HG03280 (cell line): Measurements from ENCODE around the gene PSAPL1.

Source experiments
- ATAC-seq: cut with Tn5 transposase; IDR thresholded peaks from one replicate; pipeline ENCODE4 v1.9.1; 2021; ENCODE audit warnings: mild to moderate bottlenecking, moderate library complexity; ENCODE audit not compliant: unreplicated experiment

PSAPL1 gene

DNA sequence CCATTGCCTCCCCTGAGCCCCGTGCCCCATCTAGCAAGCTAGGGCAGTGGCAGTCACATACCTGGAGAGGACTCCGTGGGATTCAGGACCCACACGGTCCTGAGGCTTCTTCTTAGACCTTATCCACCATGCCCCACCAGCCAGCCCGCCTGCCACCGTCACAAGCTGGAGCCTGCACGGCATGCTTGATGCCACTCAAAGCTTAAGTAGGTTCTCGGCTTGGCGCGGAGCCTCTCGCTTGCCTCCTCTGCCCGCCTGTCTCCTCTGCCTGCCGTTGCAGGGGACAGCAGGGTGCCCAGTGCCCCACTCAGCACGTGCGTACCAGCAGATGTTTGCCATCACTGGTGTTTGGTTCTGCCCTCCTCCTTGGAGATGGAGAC, 14.1 kb downstream of the PSAPL1 start:
- no peak for ATAC-seq

DNA sequence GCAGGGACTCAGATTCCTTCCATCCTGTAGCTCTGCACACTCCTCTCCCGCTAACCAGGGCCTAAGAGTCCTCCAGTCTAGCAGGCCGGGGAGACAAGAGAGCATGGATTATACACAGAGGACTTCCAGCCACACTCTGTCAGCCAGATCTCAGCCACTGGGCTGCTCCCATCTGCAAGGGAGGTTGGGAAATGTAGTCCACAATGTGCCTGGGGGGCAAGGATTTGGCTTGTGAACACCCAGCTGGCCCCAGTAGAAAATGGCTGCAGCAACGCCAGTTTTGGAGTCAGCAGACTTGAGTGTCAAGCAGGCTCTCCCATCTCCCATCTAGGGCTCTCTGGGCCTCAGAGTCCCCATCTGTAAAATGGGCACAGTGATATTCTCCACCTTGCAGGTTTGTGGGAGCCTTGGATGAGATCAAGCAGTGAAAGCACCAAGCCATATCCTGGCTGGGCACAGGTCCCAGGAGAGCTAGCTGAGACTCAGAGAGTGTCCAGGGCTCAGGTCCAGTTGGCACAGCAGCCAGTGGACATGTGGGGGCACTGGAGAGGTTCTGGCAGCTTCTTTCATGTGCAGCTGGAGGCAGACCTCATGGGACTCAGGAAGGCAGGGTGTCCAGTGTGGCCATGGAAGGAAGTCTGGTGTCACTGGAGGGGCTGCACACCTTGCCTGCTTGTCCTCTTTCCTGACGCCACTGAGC, 14.6 kb downstream of the PSAPL1 start:
- no peak for ATAC-seq

DNA sequence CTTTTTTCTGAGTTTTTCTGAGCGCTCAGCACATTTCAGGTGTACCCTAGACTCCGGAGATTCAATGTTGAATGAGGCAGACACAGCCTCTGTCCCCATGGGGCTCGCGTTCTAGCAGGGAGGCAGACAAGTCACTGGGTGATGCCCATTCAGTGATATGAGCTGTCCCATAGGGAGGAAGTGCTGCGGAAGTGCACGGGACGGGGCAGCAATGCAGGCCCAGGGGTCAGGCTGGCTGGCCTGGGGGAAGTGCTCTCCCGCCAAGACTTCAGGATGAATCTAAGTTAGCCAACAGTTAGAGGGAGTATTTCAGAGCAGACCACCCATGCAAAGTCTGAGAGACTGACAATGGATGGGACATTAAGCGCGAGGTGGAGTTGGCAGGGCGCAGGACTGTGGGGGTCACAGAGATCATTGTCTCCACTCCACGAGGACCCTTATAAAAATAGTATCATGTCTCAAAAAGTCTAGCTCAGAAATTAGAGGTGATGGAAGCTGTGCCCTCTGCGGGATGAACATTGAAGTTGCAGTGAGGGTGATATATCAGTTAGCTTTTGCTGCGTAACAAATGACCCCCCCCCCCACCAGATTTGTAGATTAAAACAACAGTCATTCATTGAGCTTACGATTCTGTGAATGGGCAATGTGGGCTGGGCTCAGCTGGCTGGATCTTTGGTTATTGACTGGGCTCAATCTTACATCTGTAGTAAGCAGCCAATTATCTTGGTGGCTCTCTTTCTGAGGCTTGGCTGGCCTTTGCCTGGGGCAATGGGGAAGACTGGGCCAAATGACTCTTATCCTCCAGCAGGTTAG, 16.4 kb downstream of the PSAPL1 start:
- ATAC-seq: no peak

DNA sequence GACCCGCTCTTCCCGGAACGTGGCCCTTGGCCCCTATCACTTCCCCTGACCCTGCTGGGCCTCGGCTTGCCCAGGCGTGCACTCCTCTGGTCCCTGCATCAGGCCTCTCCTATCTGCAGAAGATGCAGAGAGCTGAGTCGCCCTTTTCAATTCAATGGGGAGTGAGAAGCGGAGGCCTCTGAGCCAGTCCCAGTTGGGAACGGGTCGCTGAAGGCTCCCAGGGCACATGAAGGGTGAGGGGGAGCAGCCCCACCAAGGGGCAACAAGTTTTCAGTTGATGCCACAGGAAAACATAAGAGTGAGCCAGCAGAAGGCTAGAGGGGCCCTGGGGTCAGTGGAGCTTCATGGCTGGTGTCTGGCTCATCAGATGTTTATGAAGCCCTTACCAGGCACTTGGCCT, 17.1 kb downstream of the PSAPL1 start:
- ATAC-seq: no peak

DNA sequence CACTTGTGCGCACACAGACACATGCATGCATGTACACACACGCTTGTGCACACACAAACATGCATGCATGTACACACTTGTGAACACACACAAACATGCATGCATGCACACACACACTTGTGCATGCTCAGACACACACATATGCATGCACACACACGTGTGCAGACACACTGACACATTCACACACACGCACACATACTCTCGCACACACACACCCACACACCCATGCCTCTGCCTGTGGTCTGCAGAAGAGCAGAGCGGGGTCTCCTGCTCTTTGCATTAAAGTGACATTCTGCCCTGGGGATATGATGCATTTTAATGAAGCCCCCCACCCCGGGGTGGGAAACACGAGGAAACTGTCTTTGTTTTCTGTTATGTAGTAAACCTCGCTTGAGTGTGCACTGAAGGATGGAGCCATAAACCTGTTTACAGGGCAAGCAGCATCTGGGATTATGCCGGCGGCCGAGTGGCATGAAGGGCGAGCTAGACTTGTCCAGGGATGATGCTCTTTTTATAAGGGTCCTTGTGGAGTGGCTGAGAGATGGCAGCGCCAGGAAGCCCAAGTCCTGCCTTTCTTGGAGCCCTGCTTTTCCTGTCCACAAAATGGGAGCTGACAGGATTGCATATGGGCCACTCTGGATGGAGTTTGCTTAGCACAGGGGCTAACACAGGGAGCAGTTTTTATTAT, 17.8 kb downstream of the PSAPL1 start:
- ATAC-seq: no peak

DNA sequence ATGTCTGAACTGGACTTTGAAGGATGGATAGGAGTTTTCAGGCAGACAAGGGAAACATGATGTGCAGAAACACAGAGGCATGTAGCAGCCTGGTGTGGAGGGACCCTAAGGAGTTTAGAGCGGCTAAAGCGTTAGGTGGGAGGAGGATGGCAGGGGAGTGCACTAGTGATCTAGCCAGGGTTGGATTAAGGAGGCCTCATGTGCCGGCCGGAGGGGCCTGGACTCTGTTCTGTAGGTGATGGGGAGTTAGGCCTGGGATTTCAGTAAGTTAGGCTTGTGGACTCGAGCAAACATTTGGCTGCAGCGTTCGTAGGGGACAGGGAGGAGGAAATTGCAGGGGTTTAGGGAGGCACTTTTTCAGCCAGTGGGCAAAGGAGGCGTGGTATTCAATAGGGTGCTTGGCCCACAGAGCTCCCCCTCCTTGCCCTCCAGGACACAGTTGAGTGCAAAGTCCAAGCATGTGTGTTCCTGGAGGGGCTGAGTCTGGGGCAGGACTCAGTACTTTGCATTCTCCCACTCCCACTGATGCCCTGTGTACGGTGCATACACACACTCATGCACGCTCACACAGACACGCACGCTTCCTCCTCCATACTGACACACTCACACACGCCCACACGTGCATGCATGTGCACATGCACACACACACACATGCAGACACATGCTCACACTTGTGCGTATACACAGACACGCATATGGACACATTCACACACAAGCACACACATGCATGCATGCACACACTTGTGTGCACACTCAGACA, 18.6 kb downstream of the PSAPL1 start:
- no peak for ATAC-seq

DNA sequence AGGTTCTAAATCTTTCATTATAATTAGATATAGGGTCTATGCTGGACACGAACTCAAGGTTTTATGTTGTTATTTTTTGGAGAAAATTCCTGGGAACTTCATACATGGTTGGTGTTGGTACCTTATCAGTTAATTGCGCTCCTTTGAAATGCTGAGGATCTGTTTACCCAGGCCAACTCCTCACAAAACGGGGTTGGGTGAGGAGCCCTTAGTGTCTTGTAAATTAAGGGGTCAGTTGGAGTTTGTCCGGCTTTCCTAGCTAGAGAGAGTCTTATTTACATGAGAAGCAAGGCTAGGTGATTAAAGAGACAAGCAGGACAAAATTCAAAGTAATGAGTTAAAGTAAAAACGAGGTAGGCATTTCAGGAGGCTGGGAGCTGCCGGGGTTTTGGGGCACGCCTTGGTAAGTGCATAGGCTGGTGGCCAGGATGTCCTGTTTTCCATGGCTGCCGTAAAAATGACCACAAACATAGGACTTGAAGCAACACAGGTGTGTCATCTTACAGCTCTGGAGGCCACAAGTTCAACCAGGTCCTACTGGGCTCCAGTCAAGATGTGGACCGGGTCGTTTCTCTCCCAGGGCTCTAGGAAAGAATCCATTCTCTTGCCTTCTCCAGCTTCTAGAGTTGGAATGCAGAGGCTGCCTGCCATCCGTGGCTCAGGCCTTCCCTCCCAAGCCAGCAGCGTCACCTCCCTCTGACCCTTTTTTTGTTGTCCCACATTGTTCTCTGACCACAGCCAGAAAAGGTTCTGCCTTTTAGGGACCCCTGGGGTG, 19.8 kb downstream of the PSAPL1 start:
- ATAC-seq: no peak

DNA sequence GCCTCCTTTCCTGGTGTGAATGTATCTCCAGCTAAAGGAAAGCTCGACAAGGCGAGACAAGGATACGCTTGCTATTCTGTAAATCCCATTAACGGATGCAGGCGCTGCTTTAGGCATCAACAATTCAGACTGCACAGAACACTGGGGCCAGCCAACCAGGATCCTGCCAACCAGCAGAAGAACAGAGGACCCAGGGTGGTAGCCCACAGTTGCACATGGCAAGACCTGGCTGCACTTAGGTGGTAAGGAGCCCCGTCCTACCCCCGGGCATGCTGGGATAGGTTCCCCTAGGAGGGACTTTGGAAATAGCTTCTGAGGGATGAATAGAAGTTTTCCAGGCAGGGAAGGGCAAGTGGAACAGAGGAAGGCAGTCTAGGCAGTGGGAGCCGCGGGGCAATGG, 20.7 kb downstream of the PSAPL1 start:
- ATAC-seq: no peak

DNA sequence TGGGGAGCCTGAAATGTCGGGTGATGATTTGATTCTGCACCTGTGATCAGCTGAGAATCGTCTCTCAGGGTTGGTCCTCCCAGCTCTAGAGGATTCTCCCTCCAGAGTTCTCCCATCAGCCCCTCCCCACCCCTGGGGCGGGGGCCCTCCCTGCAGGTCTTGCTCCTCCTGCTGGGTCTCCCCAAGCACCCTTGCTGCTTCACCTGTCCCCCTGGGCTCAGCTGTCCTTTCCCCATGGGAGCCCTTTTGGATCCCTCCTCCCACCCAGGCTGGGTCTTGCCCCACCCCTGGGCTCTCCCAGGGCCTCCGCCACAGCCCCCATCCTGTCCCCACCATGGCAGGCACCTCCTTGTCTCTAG, 22.2 kb downstream of the PSAPL1 start:
- no peak for ATAC-seq

DNA sequence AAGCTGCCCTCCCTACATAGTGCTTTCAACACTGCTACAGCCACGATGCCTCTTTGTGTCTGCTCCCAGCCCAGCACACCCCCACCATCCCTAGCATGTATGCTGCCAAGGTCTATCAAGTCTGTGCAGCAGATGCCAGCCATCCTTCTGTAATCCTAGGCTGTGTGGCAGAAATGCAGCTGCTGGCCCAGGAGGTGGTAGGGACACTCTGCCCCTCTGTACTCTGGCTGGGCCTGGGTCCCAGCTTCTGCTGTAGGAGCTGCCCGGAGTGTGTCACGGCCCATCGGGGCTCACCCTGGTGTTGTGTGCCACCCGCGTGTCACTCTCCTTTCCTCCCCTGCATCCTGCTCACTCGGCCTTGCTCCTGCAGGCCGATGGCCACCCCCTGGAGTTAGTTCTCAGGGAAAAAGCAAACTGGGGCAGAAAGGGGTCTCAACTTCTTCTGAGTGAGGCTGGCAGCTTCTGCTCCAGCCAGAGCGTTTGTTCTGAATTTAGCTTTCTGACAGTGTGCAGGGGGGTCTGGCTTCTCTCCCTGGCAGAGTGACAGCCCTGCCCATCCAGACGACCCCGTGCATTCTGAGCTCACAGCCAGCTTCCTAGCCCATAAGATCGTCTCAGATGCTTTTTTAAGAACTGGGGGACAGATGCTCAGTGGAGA, 22.7 kb downstream of the PSAPL1 start:
- ATAC-seq: no peak

DNA sequence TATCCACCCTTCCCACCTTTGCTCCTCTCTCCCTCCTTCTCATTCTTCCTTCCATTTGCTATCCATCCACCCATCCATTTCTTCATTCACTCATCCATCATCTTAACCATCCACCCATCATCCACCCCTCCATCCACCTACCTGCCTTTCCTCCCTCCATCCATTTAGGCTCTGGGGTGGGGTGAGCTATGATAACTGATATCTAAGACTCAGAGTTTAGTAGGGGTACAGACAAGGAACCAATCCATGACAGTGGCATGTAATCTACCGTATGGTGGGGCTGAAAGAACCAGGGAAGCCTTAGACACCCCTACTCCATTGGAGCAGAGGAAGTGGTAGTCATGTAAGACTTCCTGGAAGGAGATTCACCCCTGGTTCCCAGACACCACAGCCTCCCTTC, 23.2 kb downstream of the PSAPL1 start:
- no peak for ATAC-seq

DNA sequence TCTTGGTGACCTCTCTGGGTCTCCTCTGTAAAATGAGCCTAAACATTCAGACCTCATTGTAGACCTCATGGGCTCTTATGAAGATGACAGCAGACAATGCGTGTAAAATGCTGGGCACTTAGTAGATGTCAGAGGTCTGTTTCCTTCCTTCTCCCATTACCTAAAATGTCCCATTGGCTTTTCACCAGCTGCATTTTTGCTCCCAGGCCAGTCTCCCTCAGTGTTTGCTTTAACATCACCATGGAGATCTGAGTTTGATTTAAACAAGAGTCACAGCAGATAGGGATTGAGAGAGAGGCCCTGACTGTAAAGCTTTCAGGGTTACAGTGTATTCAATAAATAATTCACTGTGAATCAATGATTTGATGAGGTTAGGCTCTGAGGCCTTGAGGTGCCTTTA, 24.3 kb downstream of the PSAPL1 start:
- no peak for ATAC-seq

DNA sequence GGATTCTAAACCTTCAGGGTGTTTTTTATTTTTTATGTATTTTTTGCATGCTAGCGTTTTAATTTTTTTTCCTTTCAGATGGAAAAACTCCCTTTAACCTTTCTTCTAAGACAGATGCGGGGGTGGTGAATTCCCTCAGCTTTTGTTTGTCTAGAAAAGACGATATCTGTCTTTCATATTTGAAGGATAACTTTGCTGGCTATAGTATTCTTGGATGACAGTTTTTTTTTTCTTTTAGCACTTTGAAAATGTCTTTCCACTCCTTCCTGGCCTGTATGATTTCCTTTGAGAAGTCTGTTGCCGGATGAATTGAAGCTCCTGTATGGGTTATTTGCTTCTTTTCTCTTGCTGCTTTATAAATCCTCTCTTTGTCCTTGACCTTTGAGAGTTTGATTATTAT, 26.6 kb downstream of the PSAPL1 start:
- no peak for ATAC-seq

DNA sequence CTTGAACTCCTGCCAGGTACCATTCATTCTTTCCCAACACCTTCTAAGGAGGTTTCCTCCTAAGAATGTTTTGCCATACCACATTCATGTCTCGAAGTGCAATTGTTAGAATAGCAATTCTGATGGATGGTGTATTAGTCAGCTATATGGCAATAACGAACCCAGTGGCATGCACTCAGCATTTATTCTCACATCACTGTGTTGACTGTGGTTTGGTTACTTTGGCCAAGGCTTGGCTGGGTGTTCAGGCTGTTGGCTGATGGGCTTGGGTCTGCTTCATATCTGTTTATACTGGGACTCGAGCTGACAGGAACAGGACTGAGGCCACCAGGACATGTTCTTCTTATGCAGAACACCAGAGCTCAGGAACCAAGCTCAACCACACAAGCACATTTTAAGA, 31.7 kb downstream of the PSAPL1 start:
- ATAC-seq: no peak

DNA sequence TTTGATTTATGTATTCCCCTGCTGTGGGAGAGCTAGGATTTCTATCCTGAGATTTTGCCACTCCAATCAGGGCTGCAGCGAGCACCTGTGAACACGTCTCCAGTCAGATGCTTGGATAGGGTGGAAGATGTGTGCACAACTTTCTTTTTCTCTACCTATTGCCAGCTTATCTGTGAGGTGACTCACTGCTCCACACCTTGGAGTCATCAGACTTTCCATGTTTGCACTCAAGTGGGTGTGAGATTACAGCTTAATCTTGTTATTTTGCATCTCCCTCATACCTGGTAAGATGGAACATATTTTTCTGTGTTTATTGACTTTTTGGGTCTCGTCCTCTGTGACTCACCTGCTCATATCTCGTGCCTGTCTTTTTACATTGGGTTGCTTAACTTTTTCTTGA, 32.2 kb downstream of the PSAPL1 start:
- ATAC-seq: no peak

DNA sequence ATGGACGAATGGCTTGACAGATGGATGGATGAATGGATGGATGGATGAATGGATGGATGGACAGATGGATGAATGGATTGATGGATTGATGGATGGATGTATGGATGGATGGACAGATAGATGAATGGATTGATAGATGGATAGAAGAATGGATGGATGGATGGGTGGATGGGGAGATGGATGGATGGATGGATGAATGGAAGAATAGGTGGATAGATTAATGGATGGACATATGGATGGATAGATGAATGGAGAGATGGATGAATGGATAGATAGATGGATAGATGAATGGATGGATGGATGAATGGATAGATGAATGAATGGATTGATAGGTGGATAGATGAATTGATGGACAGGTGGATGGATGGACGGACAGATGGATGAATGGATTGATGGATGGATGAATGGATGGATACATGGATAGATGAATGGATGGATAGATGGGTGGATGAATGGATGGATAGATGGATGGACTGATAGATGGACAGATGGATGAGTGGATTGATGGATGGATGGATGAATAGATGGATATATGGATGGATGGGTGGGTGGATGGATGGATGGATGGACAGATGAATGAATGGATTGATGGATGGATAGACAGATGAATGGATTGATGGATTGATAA, 33.9 kb downstream of the PSAPL1 start:
- no peak for ATAC-seq

DNA sequence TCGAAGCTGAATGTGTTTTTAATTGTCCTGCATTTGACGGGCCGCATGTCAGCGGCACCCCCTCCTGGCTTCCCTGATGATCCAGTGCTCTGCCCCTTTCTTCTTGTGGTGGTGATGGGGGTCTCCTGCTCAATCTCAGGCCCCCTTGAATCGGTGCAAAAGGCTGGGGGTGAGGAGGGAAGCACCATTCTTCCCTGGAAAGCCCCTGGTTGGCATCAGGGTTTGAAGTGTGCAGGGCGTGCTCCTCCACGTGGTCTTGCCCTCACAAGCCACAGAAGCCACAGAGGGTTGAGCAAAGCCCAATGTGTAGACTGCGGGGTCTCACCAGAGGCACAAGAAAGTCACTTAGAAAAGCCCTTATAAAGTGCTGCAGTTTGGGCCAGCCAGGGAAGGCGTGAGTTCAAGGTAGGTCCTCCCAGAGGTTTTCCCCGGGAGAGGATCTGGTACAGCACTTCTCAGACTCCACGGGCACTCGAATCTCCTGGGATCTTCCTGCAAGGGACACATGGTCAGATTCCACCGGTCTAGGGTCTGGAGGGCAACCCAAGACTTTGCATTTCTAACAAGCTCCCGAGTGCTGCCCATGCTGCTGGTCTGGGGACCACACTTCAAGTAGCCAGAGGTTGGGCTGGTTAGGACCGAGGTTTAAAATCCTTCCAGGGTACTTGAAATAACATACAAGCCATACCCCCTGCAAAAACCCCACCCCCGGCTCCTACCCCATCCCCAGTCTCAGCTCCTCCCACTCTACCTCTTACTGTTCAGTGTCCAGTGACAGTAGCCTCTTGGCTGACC, 35.1 kb downstream of the PSAPL1 start:
- ATAC-seq: no peak

DNA sequence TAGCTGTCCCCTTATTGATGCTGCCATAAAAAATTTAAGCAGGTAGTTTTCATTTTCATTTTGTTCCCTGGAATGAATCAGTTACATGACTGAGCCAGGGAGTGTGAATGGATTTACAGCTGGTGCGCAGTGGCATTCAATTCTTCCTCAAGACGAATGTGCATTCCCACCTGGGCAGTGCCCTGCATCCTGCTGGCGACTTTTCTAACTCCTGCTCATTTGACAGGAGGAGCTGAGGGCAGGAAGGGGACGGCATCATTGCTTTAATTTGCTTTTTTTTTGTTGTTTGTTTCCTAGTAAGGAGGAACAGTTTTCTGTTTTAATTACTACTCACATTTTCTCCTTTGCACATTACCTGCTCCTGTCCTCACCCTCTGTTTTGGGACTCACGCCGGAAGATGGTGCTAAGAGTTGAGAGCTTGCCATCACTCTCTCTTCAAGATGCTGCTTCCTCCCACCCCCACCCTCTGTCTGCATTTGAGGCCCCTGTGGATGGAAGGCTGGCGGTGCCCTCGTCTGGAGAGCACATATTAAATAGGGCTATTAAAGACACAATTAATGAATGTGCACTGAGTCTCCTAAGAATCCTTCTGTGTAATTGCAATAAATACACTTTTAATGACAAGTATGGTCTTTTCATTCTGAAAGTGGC, 35.8 kb downstream of the PSAPL1 start:
- no peak for ATAC-seq

DNA sequence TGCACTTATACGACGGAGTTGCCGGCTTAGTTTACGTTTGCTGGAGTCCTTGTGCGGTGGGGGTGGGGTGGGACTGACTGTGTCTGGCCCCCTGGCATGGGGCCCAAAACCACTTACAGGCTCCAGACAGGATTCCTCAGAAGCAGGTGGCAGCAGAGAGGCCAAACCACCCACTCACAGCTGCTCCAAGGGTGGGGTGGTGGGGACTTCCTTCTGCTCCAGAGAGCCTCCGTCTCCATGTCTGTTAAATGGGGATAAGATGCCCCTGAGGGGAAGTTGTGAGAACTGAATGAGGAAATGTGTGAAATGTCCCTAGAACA, 36.7 kb downstream of the PSAPL1 start:
- no peak for ATAC-seq
